Ovary (tissue), 9 donors: ENCODE results near the gene LYPLAL1. TPM values are rescaled to one million over a fixed set of nuclear protein-coding genes. Genes with fewer than 3 reads are reported as not detected.

Source experiments
- DNase-seq, 5 donors: peaks; one replicate each; pipeline ENCODE4 v3.0.0-alpha.2; 2019 to 2020
- H3K27ac ChIP-seq, 2 donors: fragments of 200-600 bp; one replicate each; pipeline versions ENCODE4 v1.5.1 to v1.8.0; 2019 to 2022
- H3K27me3 ChIP-seq: fragments of 200-600 bp; one replicate; pipeline ENCODE4 v1.8.0; 2022
- H3K36me3 ChIP-seq: fragments of 200-600 bp; sonication (generic); one replicate; pipeline ENCODE4 v1.5.1; 2019
- H3K4me1 ChIP-seq: one replicate; pipeline ENCODE4 v1.8.1; 2013; ENCODE audit warnings: mild to moderate bottlenecking, moderate library complexity; ENCODE audit not compliant: insufficient read depth
- H3K4me3 ChIP-seq: fragments of 200-600 bp; sonication (generic); one replicate; pipeline ENCODE4 v1.5.1; 2017
- H3K9me3 ChIP-seq, 2 donors: fragments of 200-600 bp in 1 of 2; sonication (generic) in 1 of 2; one replicate each; pipeline versions ENCODE4 v1.5.1 to v1.8.1; 2013 to 2019; ENCODE audit warnings: mild to moderate bottlenecking in 1 of 2, moderate library complexity in 1 of 2
- EP300 ChIP-seq: sonication (generic); formaldehyde crosslinking; IDR thresholded peaks from one replicate; pipeline ENCODE4 v1.6.1; 2017; ENCODE audit warnings: antibody characterized with exemption
- POLR2A ChIP-seq: fragments of 450-650 bp; IDR thresholded peaks from one replicate; pipeline ENCODE4 v1.6.1; 2017; ENCODE audit warnings: antibody characterized with exemption, mild to moderate bottlenecking, moderate library complexity
- WGBS, 3 donors: extraction: QIAGEN DNeasy Blood & Tissue Kit in 1 of 3; methylation state at CpG; one replicate each; pipeline versions ENCODE4 v1.1.5 to v1.1.7; 2013 to 2017; 5-methylcytosine and 5-hydroxymethylcytosine counted together
- intact Hi-C, 4 donors: fragments of 100-400 bp; cut with DNase I; formaldehyde crosslinking; loops; one replicate each; pipeline versions ENCODE4 v1.11.0 to v1.15.1; 2022 to 2023
- polyA plus RNA-seq, 2 donors: library from polyadenylated mRNA; stranded (reverse); fragments of 200-250 nt in 1 of 2; fragments of 350-450 nt in 1 of 2; fragmentation: Illumina TruSeq in 1 of 2; extraction: RNeasy Lipid Tissue Mini Kit (QIAGEN cat#74804) in 1 of 2; gene quantifications; one replicate each; pipeline ENCODE4 v1.2.3, GENCODE V29; 2013 to 2014
- total RNA-seq, 7 donors: library from RNA; depleted of rRNA in 2 of 7; stranded (reverse); fragments of >200 nt in 2 of 7; fragmentation: NEBNext Ultra II Directional in 3 of 7; extraction: Animal tissue kit (Norgen Biotek cat#: 25700) in 3 of 7; gene quantifications; one replicate each; pipeline versions ENCODE4 v1.1.0 to v1.2.4, GENCODE V29; 2016 to 2023
- TF ChIP-seq, protein P1 (sequence below), 3 donors: fragments of 450-650 bp in 2 of 3; fragments of 200-600 bp in 1 of 3; IDR thresholded peaks; one replicate each; pipeline versions ENCODE4 v1.5.1 to v1.8.0; 2016 to 2022; ENCODE audit warnings: antibody characterized with exemption in 3 of 3, mild to moderate bottlenecking in 1 of 3
- donor health status: DM: no; HTN: no; CAD: no; lungs with moderate emphysema.
- donor health status: DM: no; HTN: no; CAD: no.
- donor health status: Bipolar disorder and iron deficiency.
- donor health status: DM: yes; HTN: yes; CAD: no.
- donor health status: DM: no; HTN: no; CAD: no.
- donor health status: DM: yes; HTN: yes; CAD: no.

Gene LYPLAL1
- total and polyA plus RNA-seq, 9 donors = 14.7 to 43.8 (median 36.8) TPM

DNA sequence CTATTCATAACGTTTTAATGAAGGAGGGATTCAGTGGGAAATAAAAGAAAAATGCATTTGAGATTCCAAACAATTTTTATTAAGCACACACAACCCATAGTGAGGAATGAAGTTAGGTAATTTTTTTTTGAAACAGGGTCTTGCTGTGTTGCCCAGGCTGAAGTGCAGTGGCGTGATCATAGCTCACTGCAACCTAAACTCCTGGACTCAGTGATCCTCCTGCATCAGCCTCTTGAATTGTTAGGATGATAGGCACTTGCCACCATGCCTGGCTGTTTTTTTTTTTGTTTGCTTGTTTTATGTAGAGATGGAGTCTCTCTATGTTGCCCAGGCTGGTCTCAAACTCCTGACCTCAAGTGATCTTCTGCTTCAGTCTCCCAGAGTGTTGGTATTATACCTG, 28.9 kb downstream of the LYPLAL1 start:
- H3K4me1 ChIP-seq = no peaks in the 10 kb centered on the region
- no peaks in the 10 kb centered on the region for H3K27me3 ChIP-seq
- no peak for DNase-seq
- TF ChIP-seq EP300 = no peak
- no peak for TF ChIP-seq POLR2A
- TF ChIP-seq, protein P1, sequence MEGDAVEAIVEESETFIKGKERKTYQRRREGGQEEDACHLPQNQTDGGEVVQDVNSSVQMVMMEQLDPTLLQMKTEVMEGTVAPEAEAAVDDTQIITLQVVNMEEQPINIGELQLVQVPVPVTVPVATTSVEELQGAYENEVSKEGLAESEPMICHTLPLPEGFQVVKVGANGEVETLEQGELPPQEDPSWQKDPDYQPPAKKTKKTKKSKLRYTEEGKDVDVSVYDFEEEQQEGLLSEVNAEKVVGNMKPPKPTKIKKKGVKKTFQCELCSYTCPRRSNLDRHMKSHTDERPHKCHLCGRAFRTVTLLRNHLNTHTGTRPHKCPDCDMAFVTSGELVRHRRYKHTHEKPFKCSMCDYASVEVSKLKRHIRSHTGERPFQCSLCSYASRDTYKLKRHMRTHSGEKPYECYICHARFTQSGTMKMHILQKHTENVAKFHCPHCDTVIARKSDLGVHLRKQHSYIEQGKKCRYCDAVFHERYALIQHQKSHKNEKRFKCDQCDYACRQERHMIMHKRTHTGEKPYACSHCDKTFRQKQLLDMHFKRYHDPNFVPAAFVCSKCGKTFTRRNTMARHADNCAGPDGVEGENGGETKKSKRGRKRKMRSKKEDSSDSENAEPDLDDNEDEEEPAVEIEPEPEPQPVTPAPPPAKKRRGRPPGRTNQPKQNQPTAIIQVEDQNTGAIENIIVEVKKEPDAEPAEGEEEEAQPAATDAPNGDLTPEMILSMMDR (IDR thresholded peaks at IDR 0.05) = no peak
- intact Hi-C loops = no loop called here
- H3K36me3 ChIP-seq = no peaks in the 10 kb centered on the region
- H3K4me3 ChIP-seq = no peak overlapping the region
- 74 to 84% (median 79%) methylated on average over 2 of the region's 2 CpGs for WGBS, 3 donors
- H3K9me3 ChIP-seq = no peaks in the 10 kb centered on the region
- no peak overlapping the region for H3K27ac ChIP-seq

GRCh38 chr1:219206350-219206749, 32.7 kb downstream of the LYPLAL1 start:
- no peak overlapping the region for H3K4me3 ChIP-seq
- TF ChIP-seq POLR2A (no peak), EP300 (no peak)
- TF ChIP-seq, protein P1 (IDR thresholded peaks at IDR 0.05) = no peak
- no peaks in the 10 kb centered on the region for H3K27me3 ChIP-seq
- H3K27ac ChIP-seq = no peak overlapping the region
- no peaks in the 10 kb centered on the region for H3K9me3 ChIP-seq
- DNase-seq = no peak
- no peaks in the 10 kb centered on the region for H3K36me3 ChIP-seq
- intact Hi-C loops = no loop called here
- WGBS, 3 donors = 94 to 95% (median 94%) methylated on average over 2 of the region's 2 CpGs
- no peaks in the 10 kb centered on the region for H3K4me1 ChIP-seq

DNA sequence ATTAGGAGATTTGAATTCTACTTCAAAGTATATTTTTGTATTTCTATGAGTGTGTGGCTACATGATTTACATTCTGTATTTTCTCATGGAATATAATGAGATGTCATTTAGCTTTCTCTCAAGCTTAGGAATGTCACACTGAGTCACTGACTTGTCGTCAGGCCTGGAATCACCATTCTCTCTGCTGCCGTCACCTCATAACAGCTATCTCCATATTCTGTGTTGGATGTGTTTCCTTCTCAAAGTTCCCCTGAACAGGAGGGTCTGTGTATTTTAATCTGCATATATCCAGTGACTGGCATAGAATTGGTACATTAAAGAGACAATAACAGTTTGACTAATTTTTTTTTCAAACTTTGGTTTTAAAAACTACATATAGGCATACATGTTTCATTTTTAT, 35.9 kb downstream of the LYPLAL1 start:
- no peaks in the 10 kb centered on the region for H3K27me3 ChIP-seq
- no peak overlapping the region for H3K4me3 ChIP-seq
- no peaks in the 10 kb centered on the region for H3K4me1 ChIP-seq
- TF ChIP-seq EP300 = no peak
- H3K36me3 ChIP-seq = no peaks in the 10 kb centered on the region
- DNase-seq = no peak
- intact Hi-C loops = no loop called here
- WGBS, 3 donors = 93 to 100% (median 95%) methylated on average over 2 of the region's 2 CpGs
- H3K9me3 ChIP-seq = no peaks in the 10 kb centered on the region
- no peak overlapping the region for H3K27ac ChIP-seq

GRCh38 chr1:219210067-219210466, 36.4 kb downstream of the LYPLAL1 start:
- intact Hi-C loops = no loop called here
- WGBS, 3 donors = 95 to 96% (median 96%) methylated on average over 5 of the region's 5 CpGs

GRCh38 chr1:219215477-219215876, 41.8 kb downstream of the LYPLAL1 start:
- intact Hi-C loops = no loop called here

More at GRCh38 chr1:219210067-219210466, 36.4 kb downstream of the LYPLAL1 start:
- DNase-seq = no peak
- no peak overlapping the region for H3K4me3 ChIP-seq
- H3K27ac ChIP-seq = no peak overlapping the region
- H3K36me3 ChIP-seq = no peaks in the 10 kb centered on the region
- no peak for TF ChIP-seq EP300
- TF ChIP-seq POLR2A = no peak
- TF ChIP-seq, protein P1 (IDR thresholded peaks at IDR 0.05) = no peak
- H3K4me1 ChIP-seq = no peaks in the 10 kb centered on the region
- H3K9me3 ChIP-seq = no peaks in the 10 kb centered on the region
- no peaks in the 10 kb centered on the region for H3K27me3 ChIP-seq

More at GRCh38 chr1:219215477-219215876, 41.8 kb downstream of the LYPLAL1 start:
- no peak for DNase-seq
- H3K9me3 ChIP-seq = no peaks in the 10 kb centered on the region
- no peak for TF ChIP-seq EP300
- TF ChIP-seq, protein P1 (IDR thresholded peaks at IDR 0.05) = no peak
- TF ChIP-seq POLR2A = no peak
- H3K27me3 ChIP-seq = no peaks in the 10 kb centered on the region
- H3K27ac ChIP-seq = no peak overlapping the region
- H3K4me1 ChIP-seq = no peaks in the 10 kb centered on the region
- H3K4me3 ChIP-seq = no peak overlapping the region
- no peaks in the 10 kb centered on the region for H3K36me3 ChIP-seq
